PC-9 (cell line): Measurements from ENCODE around the gene SPATS2.

ENCODE experiments used
- EZH2 ChIP-seq: fragments of 200-600 bp; sonication (generic); IDR thresholded peaks from 2 replicates; pipeline ENCODE4 v1.8.0; 2017; ENCODE audit warnings: antibody characterized with exemption, low read depth
- TF ChIP-seq, protein P1 (sequence below): fragments of 200-600 bp; sonication (generic); conservative IDR thresholded peaks from 2 replicates; pipeline ENCODE4 v1.6.1; 2017; ENCODE audit warnings: mixed run types, antibody characterized with exemption, mild to moderate bottlenecking, moderate library complexity

GRCh38 chr12:49505672-49506071 is 138.4 kb downstream of the SPATS2 start:
- TF ChIP-seq, protein P1, sequence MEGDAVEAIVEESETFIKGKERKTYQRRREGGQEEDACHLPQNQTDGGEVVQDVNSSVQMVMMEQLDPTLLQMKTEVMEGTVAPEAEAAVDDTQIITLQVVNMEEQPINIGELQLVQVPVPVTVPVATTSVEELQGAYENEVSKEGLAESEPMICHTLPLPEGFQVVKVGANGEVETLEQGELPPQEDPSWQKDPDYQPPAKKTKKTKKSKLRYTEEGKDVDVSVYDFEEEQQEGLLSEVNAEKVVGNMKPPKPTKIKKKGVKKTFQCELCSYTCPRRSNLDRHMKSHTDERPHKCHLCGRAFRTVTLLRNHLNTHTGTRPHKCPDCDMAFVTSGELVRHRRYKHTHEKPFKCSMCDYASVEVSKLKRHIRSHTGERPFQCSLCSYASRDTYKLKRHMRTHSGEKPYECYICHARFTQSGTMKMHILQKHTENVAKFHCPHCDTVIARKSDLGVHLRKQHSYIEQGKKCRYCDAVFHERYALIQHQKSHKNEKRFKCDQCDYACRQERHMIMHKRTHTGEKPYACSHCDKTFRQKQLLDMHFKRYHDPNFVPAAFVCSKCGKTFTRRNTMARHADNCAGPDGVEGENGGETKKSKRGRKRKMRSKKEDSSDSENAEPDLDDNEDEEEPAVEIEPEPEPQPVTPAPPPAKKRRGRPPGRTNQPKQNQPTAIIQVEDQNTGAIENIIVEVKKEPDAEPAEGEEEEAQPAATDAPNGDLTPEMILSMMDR: no peak
- TF ChIP-seq EZH2: no peak
